Rectal smooth muscle tissue (tissue), 1 donor: ENCODE measurements around the gene DHCR24.
A peak's percentile ranks its signal among the peaks of the same experiment; 100 is the strongest.

Experiments used
- H3K27ac ChIP-seq: one replicate; pipeline ENCODE4 v1.7.0; 2013; ENCODE audit warnings: low read depth, low read length, inconsistent platforms
- H3K27me3 ChIP-seq: one replicate; pipeline ENCODE4 v1.7.0; 2013; ENCODE audit warnings: low read length; ENCODE audit not compliant: control insufficient read depth, insufficient read depth
- H3K36me3 ChIP-seq: one replicate; pipeline ENCODE4 v1.7.0; 2013; ENCODE audit warnings: low read length; ENCODE audit not compliant: control insufficient read depth, insufficient read depth
- H3K4me1 ChIP-seq: one replicate; pipeline ENCODE4 v1.7.0; 2013; ENCODE audit warnings: low read length; ENCODE audit not compliant: control insufficient read depth, insufficient read depth
- H3K4me3 ChIP-seq: one replicate; pipeline ENCODE4 v1.7.0; 2013; ENCODE audit warnings: low read length
- H3K9ac ChIP-seq: one replicate; pipeline ENCODE4 v1.7.0; 2013; ENCODE audit warnings: low read length

Gene DHCR24

DNA sequence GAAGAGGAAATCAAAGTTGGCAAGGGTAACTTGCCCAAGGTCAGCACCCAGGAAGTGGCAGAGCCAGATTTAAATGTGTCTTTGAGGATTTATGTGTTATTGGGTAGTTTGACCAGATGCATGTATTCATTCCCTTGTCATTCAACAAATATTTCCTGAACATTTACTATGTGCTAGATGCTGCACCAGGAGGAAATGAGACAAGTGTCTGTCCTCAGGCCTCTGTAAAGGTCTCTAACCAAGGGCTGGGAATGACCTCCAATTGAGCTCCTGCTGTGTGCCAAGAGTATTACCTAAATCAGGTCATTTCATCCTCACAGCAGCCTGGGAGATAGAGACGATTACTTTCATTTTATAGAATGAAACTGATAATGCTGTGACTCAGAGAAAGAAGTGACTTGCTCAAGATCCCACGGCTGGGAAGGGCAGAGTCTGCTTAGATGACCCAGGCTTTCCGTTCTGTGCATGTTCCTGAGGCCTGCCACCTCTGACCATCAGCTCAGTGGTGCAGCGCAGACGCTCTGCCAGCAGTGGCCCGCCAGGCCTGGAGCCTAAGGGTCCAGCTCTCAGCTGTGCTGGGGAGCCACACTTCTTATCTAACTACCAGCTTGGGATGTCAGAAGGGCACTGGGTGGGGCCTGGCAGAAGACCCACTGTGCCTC is 82.4 kb downstream of the DHCR24 start:
- Histone ChIP-seq H3K36me3 (no peaks in the 10 kb centered on the region), H3K27ac (no peak overlapping the region), H3K4me3 (no peak overlapping the region), H3K27me3 (no peaks in the 10 kb centered on the region), H3K9ac (no peak overlapping the region), H3K4me1 (peaks cover 2% of the 10 kb centered on the region)

DNA sequence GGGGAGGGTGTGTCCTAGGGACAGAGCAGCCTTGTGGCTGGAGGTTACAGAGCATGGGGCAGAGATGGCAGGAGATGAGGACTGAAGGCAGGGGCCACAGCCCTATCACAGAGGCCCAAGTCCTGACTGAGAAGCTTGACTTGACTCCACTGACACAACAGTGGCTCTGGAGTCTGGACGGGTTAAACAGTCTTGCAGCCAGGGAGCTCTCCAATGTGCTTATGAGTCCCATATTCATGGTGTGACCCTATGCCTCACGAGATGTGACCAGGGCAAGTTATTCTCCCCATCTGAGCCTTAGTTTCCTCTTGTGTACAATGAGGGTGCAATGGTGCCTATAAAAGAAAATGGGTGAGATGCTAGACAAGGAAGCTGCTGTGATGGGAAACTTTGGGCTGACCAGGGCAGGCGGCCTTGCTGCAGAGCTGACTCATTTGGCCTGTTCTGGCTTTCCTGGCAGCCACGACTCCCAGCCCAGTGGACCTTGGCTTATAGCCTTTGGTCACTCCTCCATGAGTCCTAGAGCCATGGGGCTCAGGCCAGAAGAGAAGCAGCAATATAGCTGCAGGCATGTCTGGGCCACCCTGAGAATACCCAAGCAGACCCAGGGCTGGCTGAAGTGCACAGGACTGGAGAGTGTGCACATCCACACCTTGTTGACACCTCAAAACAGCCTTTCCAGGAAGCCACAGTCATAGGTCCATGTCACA is 83.1 kb downstream of the DHCR24 start:
- H3K27me3 ChIP-seq = no peaks in the 10 kb centered on the region
- no peak overlapping the region for H3K9ac ChIP-seq
- H3K4me1 ChIP-seq = peaks cover 2% of the 10 kb centered on the region
- H3K36me3 ChIP-seq = no peaks in the 10 kb centered on the region
- no peak overlapping the region for H3K4me3 ChIP-seq
- no peak overlapping the region for H3K27ac ChIP-seq

- H3K4me3 ChIP-seq = peak within 1 kb of the TSS; percentile 79
- H3K27ac ChIP-seq = peak within 1 kb of the TSS; percentile 28
- no peaks in the 10 kb centered on the region for H3K27me3 ChIP-seq
- peak within 1 kb of the TSS; percentile 44 for H3K9ac ChIP-seq
- H3K4me1 ChIP-seq = peaks cover 2% of the 10 kb centered on the region
- H3K36me3 ChIP-seq = no peaks in the 10 kb centered on the region
Measured at GRCh38 chr1:54800899-54801759, 85.9 kb downstream of the DHCR24 start, which contains the start of gene TTC22. TTC22 (minus strand) TSS chr1:54801323; CDS start chr1:54801163, 160 bp downstream.

DNA sequence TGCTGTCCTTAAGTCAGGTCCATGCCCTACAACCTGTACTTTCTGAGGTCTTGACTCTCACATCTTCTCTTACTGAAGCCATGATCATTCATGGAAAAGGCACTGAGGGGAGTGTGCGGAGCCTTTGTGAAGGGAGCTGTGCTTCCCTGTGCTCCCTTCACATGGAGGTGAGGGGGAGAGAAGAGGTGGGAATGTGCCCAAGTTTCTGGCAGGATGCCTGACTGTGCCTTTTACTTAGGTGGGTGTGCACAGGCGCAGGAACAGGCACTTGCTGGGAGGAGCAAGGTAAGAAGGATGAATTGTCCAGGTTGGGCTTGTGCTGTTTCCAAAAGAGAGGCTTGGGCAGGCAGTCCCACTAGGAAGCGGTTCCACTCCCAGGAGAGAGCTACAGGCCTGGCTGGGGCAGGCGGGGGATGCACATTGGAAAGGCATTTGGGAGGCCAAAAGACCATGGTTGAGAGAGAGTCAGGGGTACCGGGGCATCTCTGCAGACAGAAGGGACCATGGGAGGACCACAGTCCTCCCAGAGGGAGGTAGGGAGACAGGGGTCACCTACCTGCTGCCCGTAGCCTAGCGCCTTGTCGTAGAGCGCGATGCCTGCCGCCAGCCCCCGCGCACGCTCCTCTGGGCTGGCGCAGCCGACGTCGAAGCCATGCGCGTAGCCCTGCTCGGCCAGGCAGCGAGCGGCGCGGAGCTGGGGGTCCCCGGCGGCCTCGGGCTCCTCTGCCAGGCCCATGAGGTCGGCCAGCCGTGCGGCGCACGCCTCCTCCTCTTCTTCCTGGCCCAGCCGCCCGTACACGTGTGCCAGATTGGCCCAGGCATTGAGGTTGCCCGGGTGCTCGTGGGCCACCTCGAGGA is 86.7 kb downstream of the DHCR24 start:
- H3K36me3 ChIP-seq = no peaks in the 10 kb centered on the region
- no peaks in the 10 kb centered on the region for H3K27me3 ChIP-seq
- H3K4me3 ChIP-seq = peak overlapping the region; percentile 79
- peaks cover 2% of the 10 kb centered on the region for H3K4me1 ChIP-seq
- H3K27ac ChIP-seq = peak overlapping the region; percentile 28
- H3K9ac ChIP-seq = peak overlapping the region; percentile 44
